ENCODE results near the gene SPINK6. TPM values are rescaled to one million over a fixed set of nuclear protein-coding genes. Genes with fewer than 3 reads are reported as not detected.

SPINK6 gene
- total and polyA plus RNA-seq, 2 of the 4 experiments (the other 2 are of a cell fraction): not detected

DNA sequence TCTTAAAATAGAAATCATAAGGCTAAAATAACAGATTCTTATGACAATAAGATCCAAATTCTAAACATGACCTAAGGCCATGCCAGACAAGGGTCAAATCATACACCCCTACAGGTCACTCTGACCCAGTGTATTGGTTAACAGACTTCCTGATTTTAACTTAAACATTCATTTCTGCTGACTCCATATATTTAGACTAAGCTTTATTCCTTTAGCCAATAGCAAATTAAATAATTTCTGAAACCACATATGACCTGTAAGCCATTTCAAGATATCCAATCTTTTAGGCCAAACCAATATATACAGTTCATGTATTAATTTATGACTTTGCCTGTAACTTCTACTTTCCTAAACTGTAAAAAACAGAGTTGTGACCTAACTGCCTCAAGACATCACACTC lies 58.4 kb downstream of the SPINK6 start:
- Histone ChIP-seq H3K18ac (ENCODE audit: low read depth, low read length) (no peak overlapping the region), H3K56ac (ENCODE audit: extremely low read depth, insufficient read depth, low read length) (no peak overlapping the region), H3K9ac (ENCODE audit: low read depth, low read length) (no peak overlapping the region), H3K4me1 (ENCODE audit: control insufficient read depth, insufficient read depth, low read length) (no peaks in the 10 kb centered on the region), H4K20me1 (ENCODE audit: insufficient read depth, low read length) (no peaks in the 10 kb centered on the region), H2AK5ac (ENCODE audit: low read depth, low read length) (no peak overlapping the region), H3K4me2 (ENCODE audit: low read depth, low read length) (no peak overlapping the region), H3K27me3 (ENCODE audit: control insufficient read depth, insufficient read depth, low read length) (no peaks in the 10 kb centered on the region), H3K27ac (ENCODE audit: insufficient read depth, low read length) (no peak overlapping the region), H3K14ac (replicated peaks; ENCODE audit: low read depth, low read length) (no peak overlapping the region), H2BK120ac (ENCODE audit: low read depth, low read length) (no peak overlapping the region), H4K91ac (ENCODE audit: insufficient read depth, low read depth, low read length) (no peak overlapping the region), H3K79me1 (ENCODE audit: low read depth in 1 of 2, low read length in 2 of 2) (no peaks in the 10 kb centered on the region), H4K8ac (ENCODE audit: low read depth in 2 of 2, low read length in 2 of 2) (no peak overlapping the region), H4K5ac (ENCODE audit: low read depth, low read length) (no peak overlapping the region), H2BK5ac (ENCODE audit: low read depth, low read length, poor library complexity, severe bottlenecking) (no peak overlapping the region), H2AFZ (replicated peaks; ENCODE audit: low read length, poor library complexity) (no peak overlapping the region), H3K9me3 (ENCODE audit: control insufficient read depth, insufficient read depth, low read length) (no peaks in the 10 kb centered on the region; the same call in 1 of the 2 replicates), H2BK20ac (ENCODE audit: low read depth, low read length) (no peak overlapping the region), H3K23ac (ENCODE audit: low read depth, low read length) (no peak overlapping the region), H2BK15ac (ENCODE audit: low read depth, low read length) (no peak overlapping the region), H3K9me1 (ENCODE audit: insufficient read depth, low read length) (no peaks in the 10 kb centered on the region), H3K36me3 (ENCODE audit: control insufficient read depth, insufficient read depth, low read length) (no peaks in the 10 kb centered on the region), H3K4ac (ENCODE audit: low read depth, low read length) (no peak overlapping the region), H3K4me3 (ENCODE audit: insufficient read depth, low read depth, low read length) (no peak overlapping the region), H2AK9ac (replicated peaks; ENCODE audit: low read depth, low read length, poor library complexity) (no peak overlapping the region)
- no TSS peak for BruUV-seq (replicated peaks)
- TF ChIP-seq RFX5 (IDR thresholded peaks at IDR 0.05; ENCODE audit: low read depth, low read length): no peak
- TF ChIP-seq RAD21 (IDR thresholded peaks at IDR 0.05; ENCODE audit: low read length): no peak
- TF ChIP-seq, protein P1, sequence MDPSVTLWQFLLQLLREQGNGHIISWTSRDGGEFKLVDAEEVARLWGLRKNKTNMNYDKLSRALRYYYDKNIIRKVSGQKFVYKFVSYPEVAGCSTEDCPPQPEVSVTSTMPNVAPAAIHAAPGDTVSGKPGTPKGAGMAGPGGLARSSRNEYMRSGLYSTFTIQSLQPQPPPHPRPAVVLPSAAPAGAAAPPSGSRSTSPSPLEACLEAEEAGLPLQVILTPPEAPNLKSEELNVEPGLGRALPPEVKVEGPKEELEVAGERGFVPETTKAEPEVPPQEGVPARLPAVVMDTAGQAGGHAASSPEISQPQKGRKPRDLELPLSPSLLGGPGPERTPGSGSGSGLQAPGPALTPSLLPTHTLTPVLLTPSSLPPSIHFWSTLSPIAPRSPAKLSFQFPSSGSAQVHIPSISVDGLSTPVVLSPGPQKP (IDR thresholded peaks at IDR 0.05; ENCODE audit: borderline replicate concordance, low read depth, low read length): no peak
- peak; percentile 44 for TF ChIP-seq MAFK (IDR thresholded peaks at IDR 0.05; ENCODE audit: low read depth, low read length)
- no peak for TF ChIP-seq BHLHE40 (IDR thresholded peaks at IDR 0.05; ENCODE audit: low read depth, low read length)
- no peak for TF ChIP-seq MXI1 (IDR thresholded peaks at IDR 0.05; ENCODE audit: borderline replicate concordance, low read depth, low read length)
- ATAC-seq (ENCODE audit: low read depth) (no peak), DNase-seq (no peak)
- in situ Hi-C loops (cut with MboI; ENCODE audit: low sequenced_read_pairs): no loop called here
- CTCF ChIA-PET: no interaction called here
- dilution Hi-C loops (cut with HindIII; ENCODE audit: low sequenced_read_pairs, unreplicated experiment): no loop called here
- POLR2A ChIA-PET (ENCODE audit: unreplicated experiment): no interaction called here
- intact Hi-C loops (cut with micrococcal nuclease): no loop called here

Small RNA genes lying within 50 kb of the gene (microRNA-seq; reads per million reads assigned to microRNA genes)
- gene HMGN1P16 (ENCODE audit: insufficient read depth, insufficient read length): not detected

Small RNA genes lying within 50 kb of the gene (small RNA-seq; reads per million reads assigned to genes)
- gene HMGN1P16: 0 reads per million in 5 experiments

Other genes with a start within 250 kb of the SPINK6 start
- gene SPINK5, start 139.1 kb upstream of the SPINK6 start, total RNA-seq (2012; rRNA removed): not detected in 2 replicates
- gene SPINK5, start 139.1 kb upstream of the SPINK6 start, polyA plus RNA-seq (2012; rRNA removed): not detected in 2 replicates
- not detected in 2 replicates for gene SPINK14, start 34.5 kb upstream of the SPINK6 start, total RNA-seq (2012; rRNA removed)
- gene SPINK14, start 34.5 kb upstream of the SPINK6 start, polyA plus RNA-seq (2012; rRNA removed): not detected in 2 replicates
- not detected in 2 replicates for gene MARCOL, start 35.5 kb downstream of the SPINK6 start, total RNA-seq (2012; rRNA removed)
- gene MARCOL, start 35.5 kb downstream of the SPINK6 start, polyA plus RNA-seq (2012; rRNA removed): not detected in 2 replicates
- gene SPINK13, start 65.8 kb downstream of the SPINK6 start, total RNA-seq (2012; rRNA removed): not detected in 2 replicates
- not detected in 2 replicates for gene SPINK13, start 65.8 kb downstream of the SPINK6 start, polyA plus RNA-seq (2012; rRNA removed)
- gene SPINK7, start 109.4 kb downstream of the SPINK6 start, total RNA-seq (2012; rRNA removed): not detected in 2 replicates
- gene SPINK7, start 109.4 kb downstream of the SPINK6 start, polyA plus RNA-seq (2012; rRNA removed): not detected in 2 replicates
- not detected in 2 replicates for gene SPINK9, start 132.5 kb downstream of the SPINK6 start, total RNA-seq (2012; rRNA removed)
- gene SPINK9, start 132.5 kb downstream of the SPINK6 start, polyA plus RNA-seq (2012; rRNA removed): not detected in 2 replicates
- gene FBXO38, start 180.9 kb downstream of the SPINK6 start, total RNA-seq (2012; rRNA removed): 70.1 and 86.7 TPM in 2 replicates
- 10.2 and 14.9 TPM in 2 replicates for gene FBXO38, start 180.9 kb downstream of the SPINK6 start, polyA plus RNA-seq (2012; rRNA removed)

Data from IMR-90 (cell line).